Activated CD8-positive, alpha-beta memory T cell treated with anti-CD3 and anti-CD28 coated beads for 36 hours (primary cell): ENCODE results near the gene SIK2. TPM values are rescaled to one million over a fixed set of nuclear protein-coding genes. Genes with fewer than 3 reads are reported as not detected.

Experiments
- total RNA-seq, 2 experiments: library from RNA; stranded (reverse); gene quantifications; one replicate each; pipeline ENCODE4 v1.2.3, GENCODE V29; 2021

Gene SIK2
- total RNA-seq, 2 experiments from 2014 or later: 7.0 to 7.6 TPM

Other genes starting within 250 kb of the SIK2 start
- gene POU2AF1, start 223.2 kb upstream of the SIK2 start, total RNA-seq: 1 to 10 TPM; 4.8 to 5.7 TPM
- not detected for gene BTG4, start 90.1 kb upstream of the SIK2 start, total RNA-seq
- not detected for gene HOATZ, start 87.7 kb upstream of the SIK2 start, total RNA-seq
- 1 to 10 TPM; 3.1 to 4.7 TPM for gene LAYN, start 61.7 kb upstream of the SIK2 start, total RNA-seq
- gene PPP2R1B, start 163.9 kb downstream of the SIK2 start, total RNA-seq: 10 to 100 TPM; 60.7 to 61.5 TPM